ENCODE results near the gene TMEM256. TPM values are rescaled to one million over a fixed set of nuclear protein-coding genes. Genes with fewer than 3 reads are reported as not detected.

The TMEM256 gene
- total RNA-seq, 4 donors from 2014 or later: 31.1 to 66.6 (median 57.8) TPM

- Histone ChIP-seq H3K9me3 (no peaks in the 10 kb centered on the region), H3K4me3 (no peak overlapping the region), H3K27ac (no peak overlapping the region), H3K36me3 (peaks cover 0 to 41% of the 10 kb centered on the region in 2 donors), H3K4me1 (no peaks in the 10 kb centered on the region), H3K27me3 (peaks cover 16% of the 10 kb centered on the region)
- no peak for ATAC-seq
- 75% methylated on average over 2 of the region's 18 CpGs; no CpG with 5 or more reads in 1 of the 2 donors for WGBS, 2 donors (ENCODE audit: low coverage in 1 of 2)
- TF ChIP-seq EP300 (IDR thresholded peaks at IDR 0.05) (no peak), CTCF (IDR thresholded peaks at IDR 0.05) (no peak), POLR2A (IDR thresholded peaks at IDR 0.05) (no peak), POLR2AphosphoS5 (IDR thresholded peaks at IDR 0.05) (no peak)
Measured at GRCh38 chr17:7418472-7419152, 14.7 kb upstream of the TMEM256 start.

GRCh38 chr17:7417056-7417655, 13.3 kb upstream of the TMEM256 start:
- Histone ChIP-seq H3K9me3 (no peaks in the 10 kb centered on the region), H3K4me1 (no peaks in the 10 kb centered on the region)
- ATAC-seq: no peak

GRCh38 chr17:7416323-7416722, 12.4 kb upstream of the TMEM256 start:
- TF ChIP-seq POLR2AphosphoS5 (IDR thresholded peaks at IDR 0.05) (no peak), POLR2A (IDR thresholded peaks at IDR 0.05) (no peak), CTCF (IDR thresholded peaks at IDR 0.05) (no peak), EP300 (IDR thresholded peaks at IDR 0.05) (no peak)
- 53 to 66% methylated on average over 4 to 6 of the region's 6 CpGs for WGBS, 2 donors (ENCODE audit: low coverage in 1 of 2)
- Histone ChIP-seq H3K4me3 (no peak overlapping the region), H3K27ac (no peak overlapping the region), H3K9me3 (no peaks in the 10 kb centered on the region), H3K27me3 (peaks cover 16% of the 10 kb centered on the region), H3K4me1 (no peaks in the 10 kb centered on the region), H3K36me3 (peaks cover 0 to 41% of the 10 kb centered on the region in 2 donors)
- ATAC-seq: no peak

More at GRCh38 chr17:7417056-7417655, 13.3 kb upstream of the TMEM256 start:
- no peak overlapping the region for H3K27ac ChIP-seq
- no peak overlapping the region for H3K4me3 ChIP-seq
- TF ChIP-seq POLR2AphosphoS5 (IDR thresholded peaks at IDR 0.05): no peak
- TF ChIP-seq EP300 (IDR thresholded peaks at IDR 0.05): no peak
- TF ChIP-seq CTCF (IDR thresholded peaks at IDR 0.05): no peak
- no peak for TF ChIP-seq POLR2A (IDR thresholded peaks at IDR 0.05)
- peaks cover 0 to 41% of the 10 kb centered on the region in 2 donors for H3K36me3 ChIP-seq
- peaks cover 16% of the 10 kb centered on the region for H3K27me3 ChIP-seq
- 87% methylated on average over 7 of the region's 54 CpGs; no CpG with 5 or more reads in 1 of the 2 donors for WGBS, 2 donors (ENCODE audit: low coverage in 1 of 2)

- no peak for TF ChIP-seq POLR2A (IDR thresholded peaks at IDR 0.05)
- no peak for TF ChIP-seq POLR2AphosphoS5 (IDR thresholded peaks at IDR 0.05)
- TF ChIP-seq EP300 (IDR thresholded peaks at IDR 0.05): no peak
- no peak for TF ChIP-seq CTCF (IDR thresholded peaks at IDR 0.05)
- no peaks in the 10 kb centered on the region for H3K9me3 ChIP-seq
- peaks cover 0 to 43% of the 10 kb centered on the region in 2 donors for H3K36me3 ChIP-seq
- no peak for ATAC-seq
- peaks cover 14% of the 10 kb centered on the region for H3K27me3 ChIP-seq
- WGBS, 2 donors (ENCODE audit: low coverage in 1 of 2): 73 to 92% methylated on average over 3 to 12 of the region's 23 CpGs
- no peak overlapping the region for H3K4me3 ChIP-seq
- H3K4me1 ChIP-seq: no peaks in the 10 kb centered on the region
- no peak overlapping the region for H3K27ac ChIP-seq
Measured at GRCh38 chr17:7415784-7416183, 11.9 kb upstream of the TMEM256 start.

GRCh38 chr17:7414837-7415236, 10.9 kb upstream of the TMEM256 start:
- Histone ChIP-seq H3K4me1 (no peaks in the 10 kb centered on the region), H3K27ac (no peak overlapping the region), H3K4me3 (no peak overlapping the region), H3K27me3 (peaks cover 4% of the 10 kb centered on the region), H3K36me3 (peaks cover 0 to 53% of the 10 kb centered on the region in 2 donors), H3K9me3 (no peaks in the 10 kb centered on the region)
- no CpG with 5 or more reads among the region's 14 CpGs for WGBS, 2 donors (ENCODE audit: low coverage in 1 of 2)
- no peak for ATAC-seq
- TF ChIP-seq POLR2A (IDR thresholded peaks at IDR 0.05): no peak
- TF ChIP-seq POLR2AphosphoS5 (IDR thresholded peaks at IDR 0.05): no peak
- TF ChIP-seq CTCF (IDR thresholded peaks at IDR 0.05): no peak
- no peak for TF ChIP-seq EP300 (IDR thresholded peaks at IDR 0.05)
